Parathyroid adenoma (tissue), 2 donors: Measurements from ENCODE around the gene EIF5.

Source experiments
- H2AFZ ChIP-seq: fragments of 300-600 bp; sonication (generic); one replicate; pipeline ENCODE4 v1.7.0; 2017; ENCODE audit warnings: antibody characterized with exemption, mild to moderate bottlenecking
- H3K27ac ChIP-seq: fragments of 300-600 bp; sonication (generic); one replicate; pipeline ENCODE4 v1.7.0; 2017
- H3K27me3 ChIP-seq: fragments of 300-600 bp; sonication (generic); one replicate; pipeline ENCODE4 v1.7.0; 2017; ENCODE audit warnings: low read length; ENCODE audit not compliant: control insufficient read depth, insufficient read depth
- H3K36me3 ChIP-seq: fragments of 300-600 bp; sonication (generic); one replicate; pipeline ENCODE4 v1.7.0; 2017; ENCODE audit warnings: low read length; ENCODE audit not compliant: control insufficient read depth, insufficient read depth
- H3K4me1 ChIP-seq: fragments of 300-600 bp; sonication (generic); one replicate; pipeline ENCODE4 v1.7.0; 2017; ENCODE audit warnings: control low read depth
- H3K4me2 ChIP-seq: fragments of 300-600 bp; sonication (generic); one replicate; pipeline ENCODE4 v1.7.0; 2017; ENCODE audit warnings: low read length
- H3K4me3 ChIP-seq: fragments of 300-600 bp; sonication (generic); one replicate; pipeline ENCODE4 v1.7.0; 2017; ENCODE audit warnings: low read depth, low read length
- H3K79me2 ChIP-seq: fragments of 300-600 bp; sonication (generic); one replicate; pipeline ENCODE4 v1.7.0; 2017; ENCODE audit warnings: control low read depth
- H3K9ac ChIP-seq: fragments of 300-600 bp; sonication (generic); one replicate; pipeline ENCODE4 v1.7.0; 2017; ENCODE audit warnings: mild to moderate bottlenecking
- H3K9me3 ChIP-seq: fragments of 300-600 bp; sonication (generic); one replicate; pipeline ENCODE4 v1.7.0; 2017; ENCODE audit warnings: low read length; ENCODE audit not compliant: control insufficient read depth
- CTCF ChIP-seq: fragments of 300-600 bp; sonication (generic); IDR thresholded peaks from one replicate; pipeline ENCODE4 v1.7.0; 2017; ENCODE audit warnings: antibody characterized with exemption, mild to moderate bottlenecking
- donor health status: primary hyperparathyroidism.

The EIF5 gene

GRCh38 chr14:103317251-103317650 is 16.8 kb upstream of the EIF5 start:
- no peaks in the 10 kb centered on the region for H3K9me3 ChIP-seq
- no peak overlapping the region for H3K4me2 ChIP-seq
- no peaks in the 10 kb centered on the region for H3K27me3 ChIP-seq
- no peaks in the 10 kb centered on the region for H3K79me2 ChIP-seq
- no peaks in the 10 kb centered on the region for H3K36me3 ChIP-seq
- H3K4me1 ChIP-seq = peaks cover 10% of the 10 kb centered on the region
- no peak overlapping the region for H3K9ac ChIP-seq
- TF ChIP-seq CTCF = no peak
- H3K4me3 ChIP-seq = no peak overlapping the region
- H2AFZ ChIP-seq = no peak overlapping the region
- no peak overlapping the region for H3K27ac ChIP-seq

- no peak overlapping the region for H2AFZ ChIP-seq
- TF ChIP-seq CTCF = no peak
- no peaks in the 10 kb centered on the region for H3K27me3 ChIP-seq
- no peak overlapping the region for H3K4me2 ChIP-seq
- H3K36me3 ChIP-seq = no peaks in the 10 kb centered on the region
- no peak overlapping the region for H3K9ac ChIP-seq
- H3K9me3 ChIP-seq = no peaks in the 10 kb centered on the region
- H3K4me1 ChIP-seq = peaks cover 10% of the 10 kb centered on the region
- no peak overlapping the region for H3K27ac ChIP-seq
- no peaks in the 10 kb centered on the region for H3K79me2 ChIP-seq
- no peak overlapping the region for H3K4me3 ChIP-seq
Observed at GRCh38 chr14:103317976-103318580, 16.0 kb upstream of the EIF5 start.

- Histone ChIP-seq H3K27ac (no peak overlapping the region), H3K27me3 (no peaks in the 10 kb centered on the region), H3K9me3 (no peaks in the 10 kb centered on the region), H2AFZ (no peak overlapping the region), H3K4me2 (no peak overlapping the region), H3K4me3 (no peak overlapping the region), H3K4me1 (peaks cover 9% of the 10 kb centered on the region), H3K36me3 (no peaks in the 10 kb centered on the region), H3K9ac (no peak overlapping the region), H3K79me2 (no peaks in the 10 kb centered on the region)
- no peak for TF ChIP-seq CTCF
Observed at GRCh38 chr14:103318750-103319419, 15.2 kb upstream of the EIF5 start.

GRCh38 chr14:103319422-103319821 is 14.6 kb upstream of the EIF5 start:
- no peak for TF ChIP-seq CTCF
- H3K79me2 ChIP-seq = no peaks in the 10 kb centered on the region
- H3K9ac ChIP-seq = no peak overlapping the region
- H3K27ac ChIP-seq = no peak overlapping the region
- H3K4me1 ChIP-seq = peaks cover 3% of the 10 kb centered on the region
- no peak overlapping the region for H3K4me2 ChIP-seq
- H3K9me3 ChIP-seq = no peaks in the 10 kb centered on the region
- no peaks in the 10 kb centered on the region for H3K27me3 ChIP-seq
- no peaks in the 10 kb centered on the region for H3K36me3 ChIP-seq
- no peak overlapping the region for H2AFZ ChIP-seq
- no peak overlapping the region for H3K4me3 ChIP-seq

GRCh38 chr14:103326078-103326477 is 8.0 kb upstream of the EIF5 start:
- no peak overlapping the region for H3K4me2 ChIP-seq
- H3K27me3 ChIP-seq = no peaks in the 10 kb centered on the region
- no peak overlapping the region for H2AFZ ChIP-seq
- no peaks in the 10 kb centered on the region for H3K9me3 ChIP-seq
- H3K79me2 ChIP-seq = no peaks in the 10 kb centered on the region
- H3K9ac ChIP-seq = no peak overlapping the region
- no peak for TF ChIP-seq CTCF
- H3K4me1 ChIP-seq = no peaks in the 10 kb centered on the region
- H3K36me3 ChIP-seq = no peaks in the 10 kb centered on the region
- H3K27ac ChIP-seq = no peak overlapping the region
- H3K4me3 ChIP-seq = no peak overlapping the region
